Endothelial cell of umbilical vein (primary cell): ENCODE results near the gene AHRR.

ENCODE experiments used
- MYC ChIP-seq: IDR thresholded peaks from one replicate; pipeline ENCODE4 v1.6.1; 2011; ENCODE audit warnings: mild to moderate bottlenecking, low read depth, low read length
- POLR2A ChIP-seq: IDR thresholded peaks from 2 replicates; pipeline ENCODE4 v1.6.1; 2012; ENCODE audit warnings: low read depth, mild to moderate bottlenecking, control low read depth, low read length
- TF ChIP-seq, protein P1 (sequence below), 2 donors: IDR thresholded peaks; 1 replicate in 1 of 2; 2 replicates in 1 of 2; pipeline ENCODE4 v1.5.1; 2011; ENCODE audit warnings: low read length in 2 of 2, mild to moderate bottlenecking in 2 of 2, moderate library complexity in 2 of 2, control low read depth in 1 of 2, inconsistent platforms in 1 of 2, low read depth in 1 of 2; ENCODE audit not compliant: insufficient read depth in 1 of 2; ENCODE audit errors: extremely low read depth in 1 of 2

DNA sequence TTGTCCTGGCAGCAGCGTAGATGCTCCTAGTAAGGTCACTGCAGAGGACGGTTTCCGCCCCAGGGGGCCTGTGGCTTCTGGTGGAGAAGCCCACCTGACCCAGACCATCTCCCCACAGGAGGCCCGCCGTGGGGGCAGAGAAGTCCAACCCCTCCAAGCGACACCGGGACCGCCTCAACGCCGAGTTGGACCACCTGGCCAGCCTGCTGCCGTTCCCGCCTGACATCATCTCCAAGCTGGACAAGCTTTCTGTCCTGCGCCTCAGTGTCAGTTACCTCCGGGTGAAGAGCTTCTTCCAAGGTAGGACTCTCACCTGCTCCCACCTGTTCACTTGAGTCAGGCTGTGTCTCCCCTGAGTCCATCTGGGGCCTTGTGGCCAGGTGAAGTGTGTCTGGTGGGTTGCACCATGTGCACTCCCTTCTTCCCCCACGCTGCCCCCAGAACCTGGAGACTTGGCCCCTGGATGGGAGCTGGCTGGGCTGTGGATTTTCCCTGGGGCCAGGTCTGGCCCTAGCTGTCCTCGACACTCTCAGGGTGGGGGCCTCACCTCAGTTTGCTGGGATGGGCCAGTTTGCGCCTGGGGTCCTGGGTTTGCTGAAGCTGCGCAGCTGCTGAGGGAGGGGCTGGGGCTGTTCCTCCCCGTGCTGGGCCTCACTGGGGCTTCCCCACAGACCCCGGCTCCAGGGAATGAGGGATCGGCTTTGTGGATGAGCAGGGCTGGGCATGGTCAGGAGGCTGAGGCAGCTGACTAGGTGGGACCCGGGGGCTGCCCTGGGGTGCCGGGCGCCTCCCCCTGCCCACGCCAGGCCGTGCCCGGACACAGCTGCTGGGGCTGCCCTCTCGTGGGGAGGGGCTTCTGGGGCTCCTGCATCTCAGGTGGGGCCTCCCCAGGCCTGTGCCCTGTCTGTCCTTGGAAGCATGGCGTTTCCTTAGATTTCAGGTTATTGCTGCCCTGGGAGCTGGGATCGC is 32.4 kb downstream of the AHRR start:
- TF ChIP-seq, protein P1, sequence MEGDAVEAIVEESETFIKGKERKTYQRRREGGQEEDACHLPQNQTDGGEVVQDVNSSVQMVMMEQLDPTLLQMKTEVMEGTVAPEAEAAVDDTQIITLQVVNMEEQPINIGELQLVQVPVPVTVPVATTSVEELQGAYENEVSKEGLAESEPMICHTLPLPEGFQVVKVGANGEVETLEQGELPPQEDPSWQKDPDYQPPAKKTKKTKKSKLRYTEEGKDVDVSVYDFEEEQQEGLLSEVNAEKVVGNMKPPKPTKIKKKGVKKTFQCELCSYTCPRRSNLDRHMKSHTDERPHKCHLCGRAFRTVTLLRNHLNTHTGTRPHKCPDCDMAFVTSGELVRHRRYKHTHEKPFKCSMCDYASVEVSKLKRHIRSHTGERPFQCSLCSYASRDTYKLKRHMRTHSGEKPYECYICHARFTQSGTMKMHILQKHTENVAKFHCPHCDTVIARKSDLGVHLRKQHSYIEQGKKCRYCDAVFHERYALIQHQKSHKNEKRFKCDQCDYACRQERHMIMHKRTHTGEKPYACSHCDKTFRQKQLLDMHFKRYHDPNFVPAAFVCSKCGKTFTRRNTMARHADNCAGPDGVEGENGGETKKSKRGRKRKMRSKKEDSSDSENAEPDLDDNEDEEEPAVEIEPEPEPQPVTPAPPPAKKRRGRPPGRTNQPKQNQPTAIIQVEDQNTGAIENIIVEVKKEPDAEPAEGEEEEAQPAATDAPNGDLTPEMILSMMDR (IDR thresholded peaks at IDR 0.05; ENCODE audit: extremely low read depth in 1 of 2, insufficient read depth in 1 of 2, low read depth in 1 of 2, low read length in 2 of 2): no peak
- TF ChIP-seq POLR2A: no peak
- TF ChIP-seq MYC: no peak
